ENCODE data around the gene DLG4.

The DLG4 gene

GRCh38 chr17:7141824-7142223 lies 77.8 kb downstream of the DLG4 start (continued):
- TF ChIP-seq PRDM2 (tag by site-specific recombination; IDR thresholded peaks at IDR 0.05; ENCODE audit: borderline replicate concordance), result no peak
- TF ChIP-seq ZNF362 (tag by site-specific recombination; IDR thresholded peaks at IDR 0.05), result no peak
- TF ChIP-seq TSHZ1 (tag by site-specific recombination; IDR thresholded peaks at IDR 0.05; ENCODE audit: borderline replicate concordance), result no peak
- TF ChIP-seq ZNF16 (tag by site-specific recombination; IDR thresholded peaks at IDR 0.05; ENCODE audit: low read depth), result no peak
- no peak for TF ChIP-seq ZSCAN23 (tag by site-specific recombination; IDR thresholded peaks at IDR 0.05)
- TF ChIP-seq ZNF416 (tag by site-specific recombination; IDR thresholded peaks at IDR 0.05), result no peak
- no peak for TF ChIP-seq ZNF214 (tag by site-specific recombination; IDR thresholded peaks at IDR 0.05; ENCODE audit: borderline replicate concordance)

- TF ChIP-seq BCL11A (tag by site-specific recombination; IDR thresholded peaks at IDR 0.05; ENCODE audit: low read depth) (no peak), YY1 (tag by site-specific recombination; IDR thresholded peaks at IDR 0.05) (no peak), ZNF561 (tag by site-specific recombination; IDR thresholded peaks at IDR 0.05; ENCODE audit: borderline replicate concordance) (no peak), ZNF670 (tag by site-specific recombination; IDR thresholded peaks at IDR 0.05; ENCODE audit: low read depth) (no peak), ZNF621 (tag by site-specific recombination; IDR thresholded peaks at IDR 0.05) (no peak), ZNF48 (tag by site-specific recombination; IDR thresholded peaks at IDR 0.05) (no peak), ZNF132 (tag by site-specific recombination; IDR thresholded peaks at IDR 0.05; ENCODE audit: borderline replicate concordance) (no peak), ZNF791 (tag by site-specific recombination; IDR thresholded peaks at IDR 0.05) (no peak), ZNF184 (tag by site-specific recombination; IDR thresholded peaks at IDR 0.05) (no peak), ZNF341 (tag by site-specific recombination; IDR thresholded peaks at IDR 0.05; ENCODE audit: low read depth) (no peak), SALL2 (tag by site-specific recombination; IDR thresholded peaks at IDR 0.05; ENCODE audit: borderline replicate concordance) (no peak), OVOL3 (tag by site-specific recombination; IDR thresholded peaks at IDR 0.05) (no peak), ZNF2 (tag by site-specific recombination; IDR thresholded peaks at IDR 0.05) (no peak), ZNF629 (tag by site-specific recombination; IDR thresholded peaks at IDR 0.05) (no peak), ZNF600 (tag by site-specific recombination; IDR thresholded peaks at IDR 0.05) (no peak)
- TF ChIP-seq, protein P1, sequence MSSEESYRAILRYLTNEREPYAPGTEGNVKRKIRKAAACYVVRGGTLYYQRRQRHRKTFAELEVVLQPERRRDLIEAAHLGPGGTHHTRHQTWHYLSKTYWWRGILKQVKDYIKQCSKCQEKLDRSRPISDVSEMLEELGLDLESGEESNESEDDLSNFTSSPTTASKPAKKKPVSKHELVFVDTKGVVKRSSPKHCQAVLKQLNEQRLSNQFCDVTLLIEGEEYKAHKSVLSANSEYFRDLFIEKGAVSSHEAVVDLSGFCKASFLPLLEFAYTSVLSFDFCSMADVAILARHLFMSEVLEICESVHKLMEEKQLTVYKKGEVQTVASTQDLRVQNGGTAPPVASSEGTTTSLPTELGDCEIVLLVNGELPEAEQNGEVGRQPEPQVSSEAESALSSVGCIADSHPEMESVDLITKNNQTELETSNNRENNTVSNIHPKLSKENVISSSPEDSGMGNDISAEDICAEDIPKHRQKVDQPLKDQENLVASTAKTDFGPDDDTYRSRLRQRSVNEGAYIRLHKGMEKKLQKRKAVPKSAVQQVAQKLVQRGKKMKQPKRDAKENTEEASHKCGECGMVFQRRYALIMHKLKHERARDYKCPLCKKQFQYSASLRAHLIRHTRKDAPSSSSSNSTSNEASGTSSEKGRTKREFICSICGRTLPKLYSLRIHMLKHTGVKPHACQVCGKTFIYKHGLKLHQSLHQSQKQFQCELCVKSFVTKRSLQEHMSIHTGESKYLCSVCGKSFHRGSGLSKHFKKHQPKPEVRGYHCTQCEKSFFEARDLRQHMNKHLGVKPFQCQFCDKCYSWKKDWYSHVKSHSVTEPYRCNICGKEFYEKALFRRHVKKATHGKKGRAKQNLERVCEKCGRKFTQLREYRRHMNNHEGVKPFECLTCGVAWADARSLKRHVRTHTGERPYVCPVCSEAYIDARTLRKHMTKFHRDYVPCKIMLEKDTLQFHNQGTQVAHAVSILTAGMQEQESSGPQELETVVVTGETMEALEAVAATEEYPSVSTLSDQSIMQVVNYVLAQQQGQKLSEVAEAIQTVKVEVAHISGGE (tag by site-specific recombination; conservative IDR thresholded peaks at IDR 0.05; ENCODE audit: low read depth), result no peak
- no peaks in the 10 kb centered on the region for H3K4me1 ChIP-seq (ENCODE audit: control insufficient read depth, insufficient read depth, low read length)
- H3K27ac ChIP-seq (ENCODE audit: extremely low read depth, low read depth, low read length), result no peak overlapping the region
- CTCF ChIA-PET, result interaction anchor here (0.7 to 17.9 kb wide), 6 partner anchors 9 to 135 kb away, joined by 3 to 388 read pairs (median 4); partner anchors contain the start of gene SLC16A11
- no peaks in the 10 kb centered on the region for H3K9me3 ChIP-seq (ENCODE audit: control insufficient read depth, insufficient read depth, low read depth, low read length)
- no peaks in the 10 kb centered on the region for H3K36me3 ChIP-seq (ENCODE audit: control insufficient read depth in 2 of 2, insufficient read depth in 1 of 2, low read length in 2 of 2)
- POLR2A ChIA-PET, result no interaction called here
- no peak overlapping the region for H3K4me3 ChIP-seq (ENCODE audit: low read depth, low read length)
Observed at GRCh38 chr17:7139400-7139799, 80.2 kb downstream of the DLG4 start.

Measured in HEK293 (cell line).